Measurements from ENCODE around the gene FBXW2. TPM values are rescaled to one million over a fixed set of nuclear protein-coding genes. Genes with fewer than 3 reads are reported as not detected.

The FBXW2 gene
- total RNA-seq, 1 experiment from 2014 or later, result 62.1 TPM

GRCh38 chr9:120755810-120756434 is 37.3 kb downstream of the FBXW2 start:
- H2BK20ac ChIP-seq (ENCODE audit: low read depth, low read length, poor library complexity, severe bottlenecking), result no peak overlapping the region
- no peak overlapping the region for H3K27ac Mint-ChIP-seq
- no peaks in the 10 kb centered on the region for H4K20me1 ChIP-seq (ENCODE audit: control insufficient read depth, insufficient read depth, insufficient read length)
- DNase-seq, result peak; percentile 50
- H3K14ac ChIP-seq (ENCODE audit: insufficient read depth, low read length), result no peak overlapping the region
- no peaks in the 10 kb centered on the region for H3K4me1 Mint-ChIP-seq
- H4K5ac ChIP-seq (ENCODE audit: insufficient read length, low read depth, low read length), result no peak overlapping the region
- no peak overlapping the region for H3K4me2 ChIP-seq (ENCODE audit: insufficient read depth, insufficient read length, low read length)
- peaks cover 2 to 3% (median 3%) of the 10 kb centered on the region in 3 experiments; a peak in 5 of 7 replicates for H3K36me3 Mint-ChIP-seq (ENCODE audit: insufficient read depth in 1 of 3, low read depth in 3 of 3)
- H2BK12ac ChIP-seq (ENCODE audit: insufficient read length, low read depth, low read length), result no peak overlapping the region
- H2BK120ac ChIP-seq (ENCODE audit: low read depth, low read length, poor library complexity, severe bottlenecking), result no peak overlapping the region
- H3K27ac ChIP-seq (ENCODE audit: insufficient read length, low read depth, low read length), result no peak overlapping the region
- no peaks in the 10 kb centered on the region for H3K27me3 Mint-ChIP-seq (ENCODE audit: low read depth)
- H3K27me3 ChIP-seq (ENCODE audit: insufficient read depth, low read length), result no peaks in the 10 kb centered on the region
- peak; percentile 91 for TF ChIP-seq CTCF (conservative IDR thresholded peaks at IDR 0.05)
- H2AK5ac ChIP-seq (ENCODE audit: insufficient read length, low read length), result no peak overlapping the region
- H3T11ph ChIP-seq (ENCODE audit: low read length), result no peak overlapping the region
- H3K9me3 ChIP-seq (ENCODE audit: control insufficient read depth, low read depth, low read length), result no peaks in the 10 kb centered on the region
- no peaks in the 10 kb centered on the region for H3K9me3 Mint-ChIP-seq
- no peak overlapping the region for H2AFZ ChIP-seq (ENCODE audit: low read length)
- no peak overlapping the region for H3K23ac ChIP-seq (ENCODE audit: insufficient read length, low read depth, low read length)
- no peak overlapping the region for H4K8ac ChIP-seq (replicated peaks; ENCODE audit: insufficient read length, low read depth, low read length)
- no peak overlapping the region for H3K18ac ChIP-seq (ENCODE audit: insufficient read length, low read depth, low read length)
- no peaks in the 10 kb centered on the region; the same call in 1 of the 2 replicates for H3K4me1 ChIP-seq (ENCODE audit: insufficient read depth, low read length)
- H3K79me1 ChIP-seq (ENCODE audit: insufficient read depth, low read depth, low read length, poor library complexity, severe bottlenecking), result no peaks in the 10 kb centered on the region
- no peak overlapping the region for H3K4me3 Mint-ChIP-seq
- H3K56ac ChIP-seq (ENCODE audit: insufficient read length, low read depth, low read length), result no peak overlapping the region
- H3K23me2 ChIP-seq (ENCODE audit: insufficient read length, low read depth, low read length, poor library complexity, severe bottlenecking), result no peaks in the 10 kb centered on the region
- H4K91ac ChIP-seq (ENCODE audit: insufficient read length, low read depth, low read length), result no peak overlapping the region
- no peak overlapping the region for H2BK15ac ChIP-seq (ENCODE audit: low read depth, low read length)
- H3K4ac ChIP-seq (ENCODE audit: low read depth, low read length), result no peak overlapping the region
- H3K79me2 ChIP-seq (ENCODE audit: insufficient read depth, low read length), result no peaks in the 10 kb centered on the region
- no CpG with 5 or more reads among the region's 6 CpGs for WGBS (ENCODE audit: extremely low coverage, insufficient read length, low lambda C conversion rate)
- H2BK5ac ChIP-seq (ENCODE audit: insufficient read length, low read length), result no peak overlapping the region
- no peak overlapping the region for H3K9ac ChIP-seq (ENCODE audit: extremely low read depth, insufficient read length, low read length)

Measured in H9 (cell line).